ENCODE measurements around the gene CSNK1E.

The CSNK1E gene

DNA sequence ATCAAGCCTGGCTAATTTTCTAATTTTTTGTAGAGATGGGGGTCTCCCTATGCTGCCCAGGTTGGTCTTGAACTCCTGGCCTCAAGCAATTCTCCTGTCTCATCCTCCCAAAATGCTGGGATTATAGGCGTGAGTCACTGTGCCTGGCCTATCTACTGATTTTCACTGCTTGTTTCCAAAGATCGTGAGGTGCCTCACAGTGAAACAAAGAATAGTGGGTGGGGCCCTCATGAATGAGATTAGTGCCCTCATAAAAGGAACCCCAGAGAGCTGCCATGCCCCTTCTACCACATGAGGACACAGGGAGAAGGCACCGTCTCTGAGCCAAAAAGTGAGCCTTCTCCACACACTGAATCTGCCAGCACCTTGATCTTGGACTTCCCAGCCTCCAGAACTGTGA is 67.9 kb downstream of the CSNK1E start:
- DNase-seq (ENCODE audit: low spot score) = no peak

DNA sequence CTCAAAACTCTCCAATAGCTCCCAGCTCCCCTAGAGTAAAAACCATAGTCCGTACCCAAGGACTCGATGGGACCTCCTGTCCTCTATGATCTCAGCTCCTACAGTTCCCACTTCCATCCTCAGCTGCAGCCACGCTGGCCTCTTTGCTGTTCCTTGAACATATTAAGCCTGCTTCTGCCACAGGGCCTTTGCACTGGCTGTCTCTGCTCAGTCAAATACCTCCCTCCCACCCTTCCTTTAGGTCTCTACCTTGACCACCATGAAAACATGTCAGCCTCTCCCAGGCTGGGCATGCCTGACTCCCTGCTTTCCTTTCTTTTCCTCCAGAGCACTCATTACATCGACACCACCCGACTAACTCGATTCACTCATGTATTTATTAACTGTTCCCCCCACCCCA is 69.0 kb downstream of the CSNK1E start:
- no peak for DNase-seq (ENCODE audit: low spot score)

DNA sequence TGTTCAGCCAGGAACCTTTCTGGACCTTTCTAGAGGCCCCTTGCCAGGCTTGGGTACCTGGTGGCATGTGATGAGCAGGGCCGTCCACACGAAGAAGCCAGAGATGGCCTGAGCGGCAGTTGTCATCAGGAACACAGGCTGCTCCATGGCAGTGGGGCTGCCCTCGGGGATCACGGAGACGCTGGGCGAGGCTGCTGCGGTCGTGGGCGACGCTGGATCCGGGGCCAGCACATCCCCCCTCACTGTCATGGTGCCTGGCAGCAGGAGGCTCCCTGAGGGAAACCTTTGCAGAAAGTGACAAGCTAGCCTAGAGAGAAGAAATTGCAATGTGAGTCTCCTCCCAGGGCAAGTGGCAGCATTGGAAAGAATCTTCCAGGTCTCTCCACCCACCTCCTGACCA is 69.5 kb downstream of the CSNK1E start:
- DNase-seq (ENCODE audit: low spot score) = no peak

DNA sequence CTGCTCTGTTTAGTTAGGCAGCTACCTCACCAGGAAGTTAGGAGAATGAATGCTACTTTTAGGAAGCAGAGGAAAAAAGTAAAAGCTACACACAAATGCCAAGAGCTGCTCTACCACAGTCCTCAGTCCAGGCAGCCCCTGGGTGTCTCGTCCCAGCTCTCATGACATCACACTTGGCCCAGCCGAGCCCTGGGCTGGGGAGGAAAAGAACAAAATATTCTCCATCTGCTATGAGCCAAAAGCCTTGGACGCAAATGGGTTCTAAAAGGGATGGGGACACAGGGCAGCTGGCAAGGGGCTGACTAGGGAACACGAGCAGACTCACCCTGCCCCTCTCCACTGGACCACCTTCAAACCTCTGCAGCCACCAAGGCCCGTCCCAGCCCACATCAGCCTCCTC is 70.5 kb downstream of the CSNK1E start:
- no peak for DNase-seq (ENCODE audit: low spot score)

DNA sequence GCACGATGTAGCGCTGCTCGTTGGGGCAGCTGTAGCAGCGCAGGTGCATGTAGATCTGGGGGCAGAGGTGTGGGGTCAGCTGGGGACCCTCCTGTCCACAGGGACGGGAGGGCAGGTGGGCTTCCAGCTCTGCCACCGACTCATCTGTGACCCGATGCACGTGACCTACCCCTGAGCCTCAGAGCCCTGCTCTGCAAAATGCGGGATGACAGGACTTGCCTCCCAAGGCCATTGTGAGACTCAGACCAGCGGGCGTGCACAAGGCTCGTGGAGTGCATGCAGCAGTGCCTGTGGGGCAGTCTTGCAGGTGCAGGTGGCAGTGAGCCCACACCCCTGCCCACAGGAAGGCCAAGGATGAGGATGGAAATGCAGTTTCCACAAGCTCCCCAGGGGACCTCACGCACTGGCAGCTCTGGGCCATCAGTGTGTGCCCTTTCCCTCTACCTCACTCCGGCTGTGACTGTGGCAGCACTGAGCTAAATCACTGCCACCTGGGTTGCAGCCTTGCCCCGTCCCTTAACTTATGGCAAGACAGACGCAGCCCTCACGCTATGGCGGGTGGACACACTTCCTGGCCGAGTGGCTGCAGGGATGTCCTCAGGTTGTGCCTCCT is 71.1 kb downstream of the CSNK1E start:
- no peak for DNase-seq (ENCODE audit: low spot score)

DNA sequence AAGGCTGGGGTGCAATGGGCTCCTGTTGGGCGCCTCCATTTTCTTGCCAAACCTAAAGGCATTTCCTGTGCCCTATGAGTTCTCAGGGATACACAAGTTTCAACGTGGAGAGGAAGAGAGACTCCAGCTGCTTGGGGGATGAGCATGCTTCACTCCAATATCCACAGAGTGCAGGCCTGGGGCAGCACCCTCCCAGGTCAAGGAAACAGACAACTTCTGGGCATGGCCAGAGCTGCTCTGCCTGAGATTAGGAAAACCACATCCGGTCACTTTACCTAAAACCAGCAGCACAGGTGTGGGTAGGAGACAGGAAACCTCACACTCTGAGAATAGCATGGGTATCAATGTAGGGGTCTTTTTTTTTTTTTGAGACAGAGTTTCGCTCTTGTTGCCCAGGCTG is 73.1 kb downstream of the CSNK1E start:
- no peak for DNase-seq (ENCODE audit: low spot score)

DNA sequence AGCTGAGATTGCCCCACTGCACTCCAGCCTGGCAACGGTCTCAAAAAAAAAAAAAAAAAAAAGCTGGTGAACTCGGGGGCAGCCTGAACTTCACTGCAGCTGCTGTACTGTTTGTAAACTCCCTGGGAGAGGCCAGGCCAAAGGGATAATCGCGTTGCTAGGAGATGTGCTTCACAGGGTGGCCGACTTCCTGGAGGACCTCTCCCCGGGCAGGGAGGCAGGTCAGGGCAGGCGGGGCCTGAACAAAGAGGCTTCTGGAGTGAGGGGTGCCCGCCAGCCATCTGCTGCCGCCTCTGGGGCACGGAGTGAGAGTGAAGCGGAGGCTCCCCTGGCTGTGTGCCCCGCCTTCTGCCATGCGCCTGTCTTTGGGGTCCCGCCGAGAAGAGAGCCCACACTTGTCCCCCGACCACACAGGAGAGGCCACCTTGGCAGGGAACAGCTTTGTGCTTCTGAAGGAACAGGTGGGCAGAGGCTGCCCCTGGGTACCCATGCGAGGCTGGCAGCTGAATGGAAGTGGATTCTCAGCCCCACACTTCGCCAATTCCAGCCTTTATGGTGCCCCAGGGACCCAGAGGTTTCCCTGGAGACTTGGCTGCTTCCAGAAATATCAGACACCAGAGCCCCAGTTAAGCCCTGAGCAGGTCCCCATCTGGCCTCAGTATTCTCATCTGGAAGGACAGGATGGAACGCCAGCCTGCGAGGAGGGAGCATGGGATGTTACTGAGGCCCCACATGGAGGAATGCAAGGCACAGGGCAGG is 74.0 kb downstream of the CSNK1E start:
- no peak for DNase-seq (ENCODE audit: low spot score)

DNA sequence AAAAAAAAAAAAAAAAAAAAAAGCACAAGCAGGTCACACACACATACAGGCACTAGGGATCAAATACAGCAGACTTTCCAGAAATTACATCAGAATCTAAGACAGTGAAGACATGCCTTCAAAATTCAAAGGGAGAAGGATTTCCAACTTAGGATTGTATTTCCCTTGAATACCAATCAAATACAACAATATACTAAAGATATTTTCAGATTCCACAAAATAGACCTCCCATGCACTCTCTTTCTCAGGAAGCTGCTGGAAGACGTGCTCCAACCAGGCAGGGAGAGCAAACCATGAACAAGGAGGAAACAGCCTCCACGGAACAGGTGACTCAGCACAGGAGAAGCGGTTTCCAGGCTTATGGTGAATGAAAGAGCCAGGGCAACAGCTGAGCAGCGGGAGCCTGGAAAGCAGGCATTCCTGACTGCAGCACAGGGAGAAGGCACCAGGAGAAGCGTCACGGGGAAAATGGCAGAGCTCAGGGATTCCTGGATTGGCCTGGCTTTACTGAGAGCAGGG is 76.4 kb downstream of the CSNK1E start:
- DNase-seq (ENCODE audit: low spot score) = no peak

Measured in activated CD4-positive, alpha-beta T cell treated with anti-CD3 and anti-CD28 coated beads, Interleukin-2, Interleukin-4, amounts not matched to agents 100 ng/mL and 50 ng/mL, durations not matched to agents 16 hours and 8 hours (primary cell).